LNCaP clone FGC (cell line): ENCODE results near the gene OR2H2.

Source experiments
- DNase-seq: peaks from one replicate; pipeline ENCODE4 v3.0.0-alpha.2; 2011; ENCODE audit warnings: low read depth
- H3K4me3 ChIP-seq: 2 replicates; pipeline ENCODE4 v1.5.1; 2011; ENCODE audit warnings: mild to moderate bottlenecking, low read depth, low read length, control low read depth
- CTCF ChIP-seq: IDR thresholded peaks from 2 replicates; pipeline ENCODE4 v1.5.1; 2012; ENCODE audit warnings: mild to moderate bottlenecking; ENCODE audit not compliant: control insufficient read depth, insufficient read depth; ENCODE audit errors: extremely low read depth

OR2H2 gene

GRCh38 chr6:29564875-29565274, 20.0 kb upstream of the OR2H2 start:
- no peak for DNase-seq
- TF ChIP-seq CTCF, result no peak
- H3K4me3 ChIP-seq, result no peak overlapping the region

GRCh38 chr6:29566856-29567255, 18.1 kb upstream of the OR2H2 start:
- DNase-seq, result no peak
- H3K4me3 ChIP-seq, result no peak overlapping the region
- TF ChIP-seq CTCF, result no peak

- DNase-seq, result no peak
- no peak overlapping the region for H3K4me3 ChIP-seq
- TF ChIP-seq CTCF, result no peak
Measured at GRCh38 chr6:29567541-29567940, 17.4 kb upstream of the OR2H2 start.

GRCh38 chr6:29567991-29568390, 16.9 kb upstream of the OR2H2 start:
- H3K4me3 ChIP-seq, result no peak overlapping the region
- no peak for TF ChIP-seq CTCF
- no peak for DNase-seq

GRCh38 chr6:29576056-29576455, 8.9 kb upstream of the OR2H2 start:
- DNase-seq, result no peak
- H3K4me3 ChIP-seq, result no peak overlapping the region
- TF ChIP-seq CTCF, result no peak

GRCh38 chr6:29577544-29577943, 7.4 kb upstream of the OR2H2 start:
- TF ChIP-seq CTCF, result no peak
- no peak overlapping the region for H3K4me3 ChIP-seq
- peak; percentile 13 for DNase-seq

- no peak overlapping the region for H3K4me3 ChIP-seq
- DNase-seq, result no peak
- TF ChIP-seq CTCF, result peak; percentile 98
Measured at GRCh38 chr6:29589423-29590048, 4.6 kb downstream of the OR2H2 start.
